Measurements from ENCODE around the gene KLF3. TPM values are rescaled to one million over a fixed set of nuclear protein-coding genes. Genes with fewer than 3 reads are reported as not detected.

Gene KLF3
- total and polyA plus RNA-seq, 9 of the 15 experiments (the other 6 are each of a cell fraction or from before 2014, with no cell fraction given), result 9.9 to 47.2 (median 18.1) TPM

DNA sequence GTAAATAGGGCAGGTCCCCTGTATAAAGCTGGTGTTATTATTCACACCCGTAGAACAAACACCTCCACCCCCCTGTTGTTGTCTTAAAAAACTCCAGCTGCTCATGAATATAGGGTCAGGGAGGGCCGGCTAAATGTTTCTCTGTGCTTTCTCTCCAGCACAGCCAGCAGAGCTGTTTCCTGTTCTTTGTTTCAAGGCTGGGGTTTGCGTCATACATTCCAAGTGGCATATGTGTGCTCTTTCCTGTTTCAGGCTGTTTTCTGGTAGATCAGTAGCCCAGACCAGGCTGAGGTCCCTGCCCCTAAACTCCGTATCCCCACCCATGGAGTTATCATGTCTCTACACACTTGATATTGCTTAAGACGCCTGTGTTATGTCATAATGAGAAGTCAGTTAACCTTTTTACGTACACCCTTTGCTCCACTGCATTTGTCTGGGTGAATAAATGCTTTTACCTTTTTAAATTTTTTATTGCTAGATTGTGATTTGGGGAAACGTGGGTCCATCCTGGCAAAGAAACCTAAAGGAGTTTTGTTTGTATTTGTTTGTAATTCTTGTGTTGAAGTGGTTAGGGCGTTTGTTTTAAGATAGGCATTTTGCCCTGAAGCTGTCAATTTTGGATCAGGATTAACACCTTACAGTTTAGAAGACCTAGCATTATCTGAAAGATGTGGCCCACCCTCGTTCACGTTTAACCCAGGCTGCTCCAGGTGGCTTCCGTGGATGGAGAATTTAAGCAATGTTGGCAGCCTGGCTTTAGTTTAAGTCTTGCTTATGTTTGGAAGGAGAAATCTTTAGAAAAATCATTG, 3.3 kb downstream of the KLF3 start (continued):
- TF ChIP-seq RREB1 (CRISPR knock-in tag; IDR thresholded peaks at IDR 0.05) (no peak), BCL6 (CRISPR knock-in tag; IDR thresholded peaks at IDR 0.05) (no peak), PHF21A (IDR thresholded peaks at IDR 0.05; ENCODE audit: borderline replicate concordance, low read depth) (peak; percentile 29; the same call in 1 of the 2 replicates), EGR1 (conservative IDR thresholded peaks at IDR 0.05) (no peak), ZNF3 (CRISPR knock-in tag; IDR thresholded peaks at IDR 0.05) (no peak), ELF1 (tag; IDR thresholded peaks at IDR 0.05) (no peak), ZNF695 (CRISPR knock-in tag; IDR thresholded peaks at IDR 0.05) (no peak), ASH1L (IDR thresholded peaks at IDR 0.05; ENCODE audit: borderline replicate concordance, low read depth, partially characterized antibody) (no peak), TSC22D4 (tag; IDR thresholded peaks at IDR 0.05) (no peak), BACH1 (tag; IDR thresholded peaks at IDR 0.05) (no peak), SIRT6 (IDR thresholded peaks at IDR 0.05; ENCODE audit: low read depth, low read length) (no peak), HDAC2 (IDR thresholded peaks at IDR 0.05) (peak; percentile 78; the same call in 1 of the 2 replicates), SP1 (CRISPR knock-in tag; IDR thresholded peaks at IDR 0.05) (peak; percentile 85), PRMT5 (CRISPR knock-in tag; IDR thresholded peaks at IDR 0.05) (no peak), BRD4 (IDR thresholded peaks at IDR 0.05) (no peak; the same call in 1 of the 2 replicates), ILK (tag; IDR thresholded peaks at IDR 0.05; ENCODE audit: borderline replicate concordance, low read depth) (no peak), CBFA2T3 (IDR thresholded peaks at IDR 0.05) (peak; percentile 93), E2F3 (CRISPR knock-in tag; IDR thresholded peaks at IDR 0.05) (no peak), HMGN3 (IDR thresholded peaks at IDR 0.05; ENCODE audit: borderline replicate concordance, extremely low read depth, insufficient read length, low read depth, low read length) (no peak), SRSF7 (optimal IDR thresholded peaks at IDR 0.05; ENCODE audit: low read depth, low read length) (no peak)
- TF ChIP-seq, protein P1, sequence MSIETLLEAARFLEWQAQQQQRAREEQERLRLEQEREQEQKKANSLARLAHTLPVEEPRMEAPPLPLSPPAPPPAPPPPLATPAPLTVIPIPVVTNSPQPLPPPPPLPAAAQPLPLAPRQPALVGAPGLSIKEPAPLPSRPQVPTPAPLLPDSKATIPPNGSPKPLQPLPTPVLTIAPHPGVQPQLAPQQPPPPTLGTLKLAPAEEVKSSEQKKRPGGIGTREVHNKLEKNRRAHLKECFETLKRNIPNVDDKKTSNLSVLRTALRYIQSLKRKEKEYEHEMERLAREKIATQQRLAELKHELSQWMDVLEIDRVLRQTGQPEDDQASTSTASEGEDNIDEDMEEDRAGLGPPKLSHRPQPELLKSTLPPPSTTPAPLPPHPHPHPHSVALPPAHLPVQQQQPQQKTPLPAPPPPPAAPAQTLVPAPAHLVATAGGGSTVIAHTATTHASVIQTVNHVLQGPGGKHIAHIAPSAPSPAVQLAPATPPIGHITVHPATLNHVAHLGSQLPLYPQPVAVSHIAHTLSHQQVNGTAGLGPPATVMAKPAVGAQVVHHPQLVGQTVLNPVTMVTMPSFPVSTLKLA (conservative IDR thresholded peaks at IDR 0.05), result peak in 1 of 2 experiments; percentile 71
- TF ChIP-seq, protein P2, sequence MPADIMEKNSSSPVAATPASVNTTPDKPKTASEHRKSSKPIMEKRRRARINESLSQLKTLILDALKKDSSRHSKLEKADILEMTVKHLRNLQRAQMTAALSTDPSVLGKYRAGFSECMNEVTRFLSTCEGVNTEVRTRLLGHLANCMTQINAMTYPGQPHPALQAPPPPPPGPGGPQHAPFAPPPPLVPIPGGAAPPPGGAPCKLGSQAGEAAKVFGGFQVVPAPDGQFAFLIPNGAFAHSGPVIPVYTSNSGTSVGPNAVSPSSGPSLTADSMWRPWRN (IDR thresholded peaks at IDR 0.05; ENCODE audit: low read depth), result peak; percentile 24; the same call in 1 of the 2 replicates

Measured in K562 (cell line).